ENCODE measurements around the gene EIF3L. TPM values are rescaled to one million over a fixed set of nuclear protein-coding genes. Genes with fewer than 3 reads are reported as not detected.

Gene EIF3L
- total RNA-seq, 1 experiment from 2014 or later: 582 TPM

DNA sequence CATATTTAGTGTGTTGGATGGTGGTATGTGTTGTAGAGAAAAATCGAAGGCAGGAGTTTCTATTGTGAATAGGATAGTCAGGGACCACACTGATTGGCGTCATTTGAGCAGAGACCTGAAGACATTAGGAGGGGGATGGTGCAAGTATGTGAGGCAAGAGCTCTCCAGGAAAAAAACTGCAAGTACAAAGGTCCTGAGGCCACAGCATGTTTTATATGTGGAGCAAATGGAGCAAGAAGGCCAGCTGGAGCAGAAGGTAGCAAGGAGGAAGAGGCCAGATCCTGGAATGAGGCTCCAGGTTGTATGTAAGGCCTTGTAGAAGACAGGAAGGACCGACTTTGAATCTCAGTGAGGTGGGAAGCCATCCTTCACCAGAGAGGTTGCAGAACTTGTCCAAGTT, 42.7 kb downstream of the EIF3L start:
- 0 out of 2 replicates have a peak overlapping the region, but pooled peaks have one; percentile 5 for H3K27ac ChIP-seq
- no TSS peak for BruUV-seq (replicated peaks)
- peaks cover 70% of the 10 kb centered on the region for H3K4me1 ChIP-seq (replicated peaks; ENCODE audit: insufficient read depth)

DNA sequence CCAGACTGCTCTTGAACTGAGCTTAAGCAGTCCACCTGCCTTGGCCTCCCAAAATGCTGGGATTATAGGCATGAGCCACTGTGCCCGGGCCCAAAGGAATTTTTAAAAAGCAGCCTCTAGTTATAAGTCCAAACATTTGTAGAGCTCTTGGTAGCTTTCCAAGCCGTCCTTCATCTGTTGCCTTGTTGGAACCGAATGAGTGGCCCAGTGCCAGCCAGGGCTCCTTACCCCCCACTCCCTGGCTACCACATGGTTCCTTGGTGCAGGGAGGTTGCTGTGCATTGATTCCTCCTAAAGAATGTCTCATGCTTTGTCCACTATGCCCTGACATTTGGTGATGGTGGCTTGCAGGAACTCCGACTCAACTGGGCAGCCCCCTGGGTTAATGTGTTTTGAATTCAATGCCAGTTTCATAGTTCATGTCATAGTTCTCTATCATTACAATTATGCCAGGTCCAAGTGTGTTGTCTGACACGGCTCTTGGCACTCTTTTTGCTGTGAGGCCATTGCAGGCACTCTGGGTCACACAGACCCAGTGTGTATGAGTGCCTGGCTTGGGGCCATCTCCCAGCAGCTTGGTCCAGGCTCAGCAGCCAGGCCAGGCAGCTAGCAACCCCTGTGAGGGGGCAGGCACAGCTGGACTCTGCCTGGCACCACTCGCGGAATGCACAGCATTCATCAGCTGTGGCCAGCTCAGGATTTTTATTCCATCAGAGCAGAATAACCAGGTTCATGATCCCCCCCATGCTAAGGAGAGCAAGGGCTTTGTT, 43.5 kb downstream of the EIF3L start:
- Histone ChIP-seq H3K4me1 (replicated peaks; ENCODE audit: insufficient read depth) (peaks cover 72% of the 10 kb centered on the region), H3K9me2 (ENCODE audit: insufficient read depth) (no peaks in the 10 kb centered on the region), H3K79me2 (ENCODE audit: low read depth) (peaks cover 29% of the 10 kb centered on the region), H2AFZ (no peak overlapping the region), H3K4me3 (no peak overlapping the region), H3F3A (ENCODE audit: insufficient read depth, low read depth) (peaks cover 97% of the 10 kb centered on the region), H3K36me3 (ENCODE audit: low read depth) (peaks cover 35% of the 10 kb centered on the region), H3K27me3 (ENCODE audit: insufficient read depth, low read depth) (no peaks in the 10 kb centered on the region), H3K4me2 (peak overlapping the region; percentile 71), H3K9me3 (ENCODE audit: insufficient read depth, low read depth) (no peaks in the 10 kb centered on the region), H4K20me1 (ENCODE audit: insufficient read depth) (no peaks in the 10 kb centered on the region), H3K27ac (peak overlapping the region; percentile 92)
- POLR2A ChIA-PET (ENCODE audit: unreplicated experiment): no interaction called here
- BruUV-seq (replicated peaks): no TSS peak
- intact Hi-C loops (cut with micrococcal nuclease; ENCODE audit: unreplicated experiment): no loop called here
- DNase-seq: no peak
- CTCF ChIA-PET: interaction anchor here (0.9 kb wide), 1 partner anchor 13 kb away, joined by 5 read pairs; no protein-coding TSS in a partner anchor
- TF ChIP-seq EZH2 (IDR thresholded peaks at IDR 0.05; ENCODE audit: low read depth): no peak
- TF ChIP-seq, protein P1, sequence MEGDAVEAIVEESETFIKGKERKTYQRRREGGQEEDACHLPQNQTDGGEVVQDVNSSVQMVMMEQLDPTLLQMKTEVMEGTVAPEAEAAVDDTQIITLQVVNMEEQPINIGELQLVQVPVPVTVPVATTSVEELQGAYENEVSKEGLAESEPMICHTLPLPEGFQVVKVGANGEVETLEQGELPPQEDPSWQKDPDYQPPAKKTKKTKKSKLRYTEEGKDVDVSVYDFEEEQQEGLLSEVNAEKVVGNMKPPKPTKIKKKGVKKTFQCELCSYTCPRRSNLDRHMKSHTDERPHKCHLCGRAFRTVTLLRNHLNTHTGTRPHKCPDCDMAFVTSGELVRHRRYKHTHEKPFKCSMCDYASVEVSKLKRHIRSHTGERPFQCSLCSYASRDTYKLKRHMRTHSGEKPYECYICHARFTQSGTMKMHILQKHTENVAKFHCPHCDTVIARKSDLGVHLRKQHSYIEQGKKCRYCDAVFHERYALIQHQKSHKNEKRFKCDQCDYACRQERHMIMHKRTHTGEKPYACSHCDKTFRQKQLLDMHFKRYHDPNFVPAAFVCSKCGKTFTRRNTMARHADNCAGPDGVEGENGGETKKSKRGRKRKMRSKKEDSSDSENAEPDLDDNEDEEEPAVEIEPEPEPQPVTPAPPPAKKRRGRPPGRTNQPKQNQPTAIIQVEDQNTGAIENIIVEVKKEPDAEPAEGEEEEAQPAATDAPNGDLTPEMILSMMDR (conservative IDR thresholded peaks at IDR 0.05): no peak

More for the DNA sequence above, 42.7 kb downstream of the EIF3L start:
- DNase-seq: no peak
- POLR2A ChIA-PET (ENCODE audit: unreplicated experiment): interaction anchor here (0.5 kb wide), 1 partner anchor 85 kb away, joined by 14 read pairs; no protein-coding TSS in a partner anchor
- H3K9me2 ChIP-seq (ENCODE audit: insufficient read depth): no peaks in the 10 kb centered on the region
- TF ChIP-seq, protein P1 (conservative IDR thresholded peaks at IDR 0.05): no peak
- no peak for TF ChIP-seq EZH2 (IDR thresholded peaks at IDR 0.05; ENCODE audit: low read depth)
- peaks cover 94% of the 10 kb centered on the region for H3F3A ChIP-seq (ENCODE audit: insufficient read depth, low read depth)
- H3K4me3 ChIP-seq: no peak overlapping the region
- no peaks in the 10 kb centered on the region for H4K20me1 ChIP-seq (ENCODE audit: insufficient read depth)
- CTCF ChIA-PET: interaction anchor here (0.6 kb wide), 2 partner anchors 72 to 253 kb away, joined by 4 to 9 read pairs; no protein-coding TSS in a partner anchor
- H2AFZ ChIP-seq: no peak overlapping the region
- intact Hi-C loops (cut with micrococcal nuclease; ENCODE audit: unreplicated experiment): no loop called here
- peaks cover 37% of the 10 kb centered on the region for H3K36me3 ChIP-seq (ENCODE audit: low read depth)
- H3K79me2 ChIP-seq (ENCODE audit: low read depth): peaks cover 29% of the 10 kb centered on the region
- no peak overlapping the region for H3K4me2 ChIP-seq
- no peaks in the 10 kb centered on the region for H3K27me3 ChIP-seq (ENCODE audit: insufficient read depth, low read depth)
- H3K9me3 ChIP-seq (ENCODE audit: insufficient read depth, low read depth): no peaks in the 10 kb centered on the region

DNA sequence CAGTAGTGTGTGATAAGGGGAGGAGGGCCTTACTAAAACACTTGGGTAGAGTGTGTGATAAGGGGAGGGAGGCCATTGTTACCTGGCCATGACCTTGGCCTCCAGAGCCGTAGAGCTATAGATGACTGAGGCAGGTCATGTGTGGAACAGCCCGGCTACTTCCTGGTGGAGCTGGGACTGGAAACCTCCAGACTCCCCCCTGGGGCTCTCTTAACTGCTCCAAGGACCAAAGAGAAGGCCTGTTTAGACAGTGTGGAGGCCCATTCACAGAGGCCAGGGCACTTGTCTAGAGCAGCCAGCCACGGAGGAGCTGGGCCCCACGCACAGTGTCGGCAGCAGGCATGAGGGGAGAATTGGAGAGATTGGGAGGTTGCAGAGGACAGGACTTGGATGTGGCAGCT, 44.4 kb downstream of the EIF3L start:
- CTCF ChIA-PET: interaction anchor here (0.9 kb wide), 1 partner anchor 12 kb away, joined by 5 read pairs; no protein-coding TSS in a partner anchor
- H2AFZ ChIP-seq: no peak overlapping the region
- no peaks in the 10 kb centered on the region for H3K9me2 ChIP-seq (ENCODE audit: insufficient read depth)
- POLR2A ChIA-PET (ENCODE audit: unreplicated experiment): interaction anchor here (0.8 kb wide), 1 partner anchor 12 kb away, joined by 4 read pairs; the partner anchor contains the start of gene MICALL1
- H3K4me1 ChIP-seq (replicated peaks; ENCODE audit: insufficient read depth): peaks cover 72% of the 10 kb centered on the region
- peak overlapping the region; percentile 92 for H3K27ac ChIP-seq
- TF ChIP-seq, protein P1 (conservative IDR thresholded peaks at IDR 0.05): no peak
- H3K79me2 ChIP-seq (ENCODE audit: low read depth): peaks cover 22% of the 10 kb centered on the region
- BruUV-seq (replicated peaks): no TSS peak
- peaks cover 29% of the 10 kb centered on the region for H3K36me3 ChIP-seq (ENCODE audit: low read depth)
- H3K27me3 ChIP-seq (ENCODE audit: insufficient read depth, low read depth): no peaks in the 10 kb centered on the region
- intact Hi-C loops (cut with micrococcal nuclease; ENCODE audit: unreplicated experiment): no loop called here
- H4K20me1 ChIP-seq (ENCODE audit: insufficient read depth): no peaks in the 10 kb centered on the region
- no peak for DNase-seq
- no peak overlapping the region for H3K4me3 ChIP-seq
- peaks cover 97% of the 10 kb centered on the region for H3F3A ChIP-seq (ENCODE audit: insufficient read depth, low read depth)
- no peaks in the 10 kb centered on the region for H3K9me3 ChIP-seq (ENCODE audit: insufficient read depth, low read depth)
- H3K4me2 ChIP-seq: peak overlapping the region; percentile 71

Data from PC-9 (cell line).